GM12801 (cell line): ENCODE results near the gene AMIGO3.

Source experiments
- CTCF ChIP-seq: IDR thresholded peaks from one replicate; pipeline ENCODE4 v1.5.1; 2011; ENCODE audit warnings: control low read depth; ENCODE audit not compliant: insufficient read length; ENCODE audit errors: extremely low read depth

AMIGO3 gene

GRCh38 chr3:49717211-49717958, 2.1 kb downstream of the AMIGO3 start:
- TF ChIP-seq CTCF, result no peak

GRCh38 chr3:49716691-49717210, 2.7 kb downstream of the AMIGO3 start:
- TF ChIP-seq CTCF, result no peak

GRCh38 chr3:49716169-49716568, 3.3 kb downstream of the AMIGO3 start:
- TF ChIP-seq CTCF, result no peak

- no peak for TF ChIP-seq CTCF
Observed at GRCh38 chr3:49715611-49716121, 3.8 kb downstream of the AMIGO3 start.

- no peak for TF ChIP-seq CTCF
Observed at GRCh38 chr3:49714728-49715550, 4.5 kb downstream of the AMIGO3 start.

GRCh38 chr3:49713336-49714105, 6.0 kb downstream of the AMIGO3 start:
- no peak for TF ChIP-seq CTCF
